Measurements from ENCODE around the gene GUCY2D.

DNA sequence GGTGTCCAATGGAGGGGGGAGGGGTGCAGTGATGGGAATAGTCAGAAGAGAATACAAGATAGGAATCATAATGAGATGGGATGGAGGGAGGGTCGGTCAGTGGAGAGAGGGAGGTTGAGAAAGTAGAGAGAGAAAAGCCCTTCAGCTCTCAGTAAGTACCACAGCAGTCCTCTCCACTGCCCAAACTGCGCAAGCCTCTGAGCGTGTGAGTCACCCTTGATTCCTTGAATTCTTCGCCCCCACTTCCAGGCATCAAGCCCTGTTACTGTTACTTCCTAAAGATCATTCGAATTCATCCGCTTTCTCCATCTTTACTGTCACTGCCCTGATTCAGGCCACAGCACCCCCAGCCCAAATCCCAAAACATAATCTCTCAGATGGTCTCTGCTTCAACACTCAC is 2.5 kb downstream of the GUCY2D start:
- TF ChIP-seq SP1 (IDR thresholded peaks at IDR 0.05) (no peak), CTBP1 (IDR thresholded peaks at IDR 0.05; ENCODE audit: borderline replicate concordance) (no peak), ARNT (IDR thresholded peaks at IDR 0.05) (no peak), FOXM1 (IDR thresholded peaks at IDR 0.05; ENCODE audit: borderline replicate concordance) (no peak), TARDBP (IDR thresholded peaks at IDR 0.05) (no peak), SUZ12 (IDR thresholded peaks at IDR 0.05) (no peak), LEF1 (IDR thresholded peaks at IDR 0.05; ENCODE audit: borderline replicate concordance) (no peak), FOXK2 (IDR thresholded peaks at IDR 0.05) (no peak), L3MBTL2 (conservative IDR thresholded peaks at IDR 0.05) (no peak), HDGF (IDR thresholded peaks at IDR 0.05; ENCODE audit: borderline replicate concordance) (no peak), ELF4 (IDR thresholded peaks at IDR 0.05) (no peak), BHLHE40 (IDR thresholded peaks at IDR 0.05; ENCODE audit: borderline replicate concordance) (no peak)
- TF ChIP-seq, protein P1, sequence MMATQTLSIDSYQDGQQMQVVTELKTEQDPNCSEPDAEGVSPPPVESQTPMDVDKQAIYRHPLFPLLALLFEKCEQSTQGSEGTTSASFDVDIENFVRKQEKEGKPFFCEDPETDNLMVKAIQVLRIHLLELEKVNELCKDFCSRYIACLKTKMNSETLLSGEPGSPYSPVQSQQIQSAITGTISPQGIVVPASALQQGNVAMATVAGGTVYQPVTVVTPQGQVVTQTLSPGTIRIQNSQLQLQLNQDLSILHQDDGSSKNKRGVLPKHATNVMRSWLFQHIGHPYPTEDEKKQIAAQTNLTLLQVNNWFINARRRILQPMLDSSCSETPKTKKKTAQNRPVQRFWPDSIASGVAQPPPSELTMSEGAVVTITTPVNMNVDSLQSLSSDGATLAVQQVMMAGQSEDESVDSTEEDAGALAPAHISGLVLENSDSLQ (IDR thresholded peaks at IDR 0.05), result no peak
